HG03196 (cell line): ENCODE data around the gene LMTK3.
A peak's percentile ranks its signal among the peaks of the same experiment; 100 is the strongest.

Experiments
- ATAC-seq: cut with Tn5 transposase; IDR thresholded peaks from one replicate; pipeline ENCODE4 v1.9.1; 2021; ENCODE audit not compliant: unreplicated experiment

Gene LMTK3

DNA sequence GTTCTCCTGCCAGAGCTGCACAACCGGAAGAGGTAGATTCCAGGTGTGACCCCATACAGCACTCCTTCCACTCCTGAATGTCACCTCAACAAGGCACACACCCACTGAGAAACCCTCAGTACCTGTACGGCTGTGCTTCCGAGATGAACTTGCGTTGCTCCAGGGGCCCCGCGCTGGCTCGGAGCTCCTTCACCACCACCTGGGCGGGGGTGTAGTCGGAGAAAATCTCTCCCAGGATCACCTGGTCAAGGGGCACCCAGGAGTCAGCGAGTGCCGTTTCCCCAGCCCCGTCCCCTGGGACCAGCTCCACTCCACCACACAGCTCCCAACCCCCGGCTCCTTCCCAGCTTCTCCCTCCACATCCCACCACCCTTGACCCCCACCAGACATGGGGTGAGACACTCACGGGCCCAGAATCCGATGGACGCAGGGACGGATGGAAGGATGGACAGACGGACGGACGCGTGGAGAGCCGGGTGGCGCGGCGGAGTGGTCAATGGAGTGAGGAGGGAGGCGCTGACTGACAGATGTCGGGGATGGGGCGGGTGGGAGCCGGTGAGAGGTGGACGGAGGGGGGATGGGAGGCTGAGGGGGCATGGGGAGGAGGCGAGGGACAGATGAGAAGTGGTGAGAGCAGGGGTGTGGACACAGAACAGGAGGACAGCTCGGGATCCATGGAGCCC is 2.8 kb downstream of the LMTK3 start:
- no peak for ATAC-seq

DNA sequence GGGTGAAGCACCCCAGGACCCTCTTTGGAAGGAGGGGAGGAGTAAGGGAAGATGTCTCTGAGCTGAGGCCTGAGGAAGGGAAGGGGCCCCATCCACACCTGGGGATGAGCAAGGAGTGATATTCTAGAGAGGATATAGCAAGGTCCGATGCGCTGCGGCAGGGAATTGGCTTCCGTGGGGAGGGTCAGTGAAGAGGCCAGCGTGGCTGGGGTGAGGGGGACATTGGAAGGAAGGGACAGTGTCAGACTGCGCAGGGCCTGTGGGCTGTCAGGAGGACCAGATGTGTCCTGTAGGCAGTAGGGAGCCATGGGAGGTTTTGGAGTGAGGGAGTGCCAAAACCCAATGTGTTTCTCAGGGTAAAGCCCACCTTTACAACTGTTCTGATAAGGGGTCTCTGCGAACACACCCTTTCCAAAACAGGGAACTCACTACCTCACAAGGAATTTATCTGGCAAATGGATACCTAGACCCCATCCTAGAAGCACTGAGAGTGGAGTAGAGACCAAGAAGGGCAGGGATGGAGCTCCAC is 3.7 kb downstream of the LMTK3 start:
- no peak for ATAC-seq

DNA sequence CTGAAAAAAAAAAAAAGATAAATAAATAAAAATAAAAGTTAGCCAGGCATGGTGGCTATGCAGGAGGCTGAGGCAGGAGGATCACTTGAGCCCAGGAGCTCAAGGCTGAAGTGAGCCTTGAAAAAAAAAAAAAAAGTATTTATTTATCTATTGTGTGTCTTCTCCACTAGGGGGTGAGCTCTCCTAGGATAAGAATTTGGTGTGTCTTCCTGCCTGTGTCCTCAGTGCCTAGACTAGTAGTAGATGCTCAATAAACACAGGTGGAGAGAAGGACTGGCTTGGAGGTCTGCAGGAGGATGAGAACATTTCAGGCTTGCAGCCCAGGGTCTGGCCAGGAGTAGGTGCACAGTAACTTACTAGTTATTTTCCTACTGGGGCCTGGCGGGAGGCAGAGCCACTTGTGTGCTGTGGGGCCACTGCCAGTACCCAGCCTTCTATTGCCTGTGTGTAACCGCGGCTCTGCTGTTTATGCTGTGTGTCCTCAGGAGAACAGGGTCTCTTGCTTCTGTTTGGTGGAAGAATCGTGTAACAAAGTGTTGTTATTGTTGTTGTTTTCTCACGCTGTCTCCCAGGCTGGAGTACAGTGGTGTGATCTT is 5.4 kb downstream of the LMTK3 start:
- no peak for ATAC-seq

GRCh38 chr19:48502350-48503018 is 9.2 kb downstream of the LMTK3 start:
- ATAC-seq, result no peak

DNA sequence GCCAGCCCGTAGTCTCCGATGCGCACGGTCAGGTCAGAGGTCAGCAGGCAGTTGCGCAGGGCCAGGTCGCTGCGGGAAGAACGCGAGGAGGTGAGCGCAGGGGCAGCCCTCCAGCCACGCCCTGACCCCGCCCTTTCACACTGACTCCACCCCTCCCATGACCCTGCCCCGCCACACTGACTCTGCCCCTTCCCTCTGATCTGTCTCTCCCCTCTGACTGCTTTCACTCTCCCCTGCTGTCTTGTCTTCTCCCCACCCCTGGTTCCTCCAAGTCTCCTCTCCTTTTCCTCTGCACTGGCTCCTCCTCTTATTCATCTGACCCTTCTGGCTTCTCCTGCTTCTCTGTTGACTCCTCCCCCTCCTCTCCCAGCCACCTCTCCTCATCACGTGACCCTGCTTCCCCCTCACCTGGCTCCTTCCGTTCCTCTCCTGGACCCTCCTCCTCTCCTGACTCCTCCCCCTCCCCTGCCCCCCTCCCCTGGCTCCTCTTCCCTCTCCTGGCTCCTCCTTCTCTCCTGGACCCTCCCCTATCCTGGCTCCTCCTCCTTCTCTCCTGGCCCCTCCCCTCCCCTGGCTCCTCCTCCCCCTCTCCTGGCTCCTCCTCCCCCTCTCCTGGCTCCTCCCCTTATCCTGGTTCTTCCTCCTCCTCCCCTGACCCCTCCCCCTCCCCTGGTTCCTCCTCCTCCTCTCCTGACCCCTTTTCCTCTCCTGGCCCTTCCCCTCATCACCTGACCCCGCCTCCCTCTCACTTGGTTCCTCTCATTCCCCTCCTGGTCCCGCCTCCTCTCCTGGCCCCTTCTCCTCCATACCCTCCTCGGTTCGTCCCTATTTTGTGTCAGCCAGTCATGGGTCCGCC is 9.9 kb downstream of the LMTK3 start:
- ATAC-seq, result no peak

- ATAC-seq, result no peak
Measured at GRCh38 chr19:48500830-48501493, 10.7 kb downstream of the LMTK3 start.

DNA sequence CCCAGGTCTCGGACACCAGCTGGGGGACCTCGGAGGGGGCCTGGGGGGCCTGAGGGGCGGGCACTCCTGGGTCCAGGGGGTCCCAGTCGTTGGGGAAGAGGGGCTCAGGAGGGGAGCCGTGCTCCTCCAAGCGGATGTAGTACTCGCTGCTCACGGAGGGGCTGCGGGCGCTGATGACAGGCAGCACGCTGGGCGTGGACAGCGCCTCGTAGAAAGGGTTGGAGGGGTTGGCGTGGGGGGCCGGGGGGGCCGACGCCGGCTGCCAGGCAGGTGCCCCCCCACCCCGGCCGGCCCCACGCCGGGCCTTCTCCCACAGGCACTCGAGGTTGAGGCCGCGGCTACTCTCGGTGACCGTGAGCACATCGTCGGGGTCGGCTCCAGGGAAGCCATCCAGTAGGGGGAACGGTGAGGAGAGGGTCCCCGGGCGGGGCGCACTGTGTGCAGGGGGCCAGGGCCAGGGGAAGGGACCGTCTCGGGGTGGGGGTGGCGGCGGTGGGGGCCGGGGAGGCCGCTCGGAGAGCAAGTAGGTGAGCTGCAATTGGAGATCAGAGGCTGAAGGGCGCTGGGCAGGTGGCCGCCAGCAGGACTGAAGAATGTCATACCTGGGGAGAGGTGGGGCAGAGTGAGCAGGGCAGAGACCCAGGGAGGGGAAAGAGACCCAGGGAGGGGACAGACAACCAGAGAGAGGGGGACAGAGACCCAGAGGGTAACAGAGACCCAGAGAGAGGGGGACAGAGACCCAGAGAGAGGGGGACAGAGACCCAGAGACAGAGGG is 12.1 kb downstream of the LMTK3 start:
- ATAC-seq, result no peak

GRCh38 chr19:48498595-48499311 is 12.9 kb downstream of the LMTK3 start:
- ATAC-seq, result no peak

GRCh38 chr19:48497728-48498594 is 13.7 kb downstream of the LMTK3 start:
- no peak for ATAC-seq

GRCh38 chr19:48496959-48497727 is 14.5 kb downstream of the LMTK3 start:
- ATAC-seq, result no peak

- no peak for ATAC-seq
Measured at GRCh38 chr19:48495396-48495795, 16.2 kb downstream of the LMTK3 start.

GRCh38 chr19:48493718-48494401 is 17.8 kb downstream of the LMTK3 start:
- ATAC-seq, result peak; percentile 10

DNA sequence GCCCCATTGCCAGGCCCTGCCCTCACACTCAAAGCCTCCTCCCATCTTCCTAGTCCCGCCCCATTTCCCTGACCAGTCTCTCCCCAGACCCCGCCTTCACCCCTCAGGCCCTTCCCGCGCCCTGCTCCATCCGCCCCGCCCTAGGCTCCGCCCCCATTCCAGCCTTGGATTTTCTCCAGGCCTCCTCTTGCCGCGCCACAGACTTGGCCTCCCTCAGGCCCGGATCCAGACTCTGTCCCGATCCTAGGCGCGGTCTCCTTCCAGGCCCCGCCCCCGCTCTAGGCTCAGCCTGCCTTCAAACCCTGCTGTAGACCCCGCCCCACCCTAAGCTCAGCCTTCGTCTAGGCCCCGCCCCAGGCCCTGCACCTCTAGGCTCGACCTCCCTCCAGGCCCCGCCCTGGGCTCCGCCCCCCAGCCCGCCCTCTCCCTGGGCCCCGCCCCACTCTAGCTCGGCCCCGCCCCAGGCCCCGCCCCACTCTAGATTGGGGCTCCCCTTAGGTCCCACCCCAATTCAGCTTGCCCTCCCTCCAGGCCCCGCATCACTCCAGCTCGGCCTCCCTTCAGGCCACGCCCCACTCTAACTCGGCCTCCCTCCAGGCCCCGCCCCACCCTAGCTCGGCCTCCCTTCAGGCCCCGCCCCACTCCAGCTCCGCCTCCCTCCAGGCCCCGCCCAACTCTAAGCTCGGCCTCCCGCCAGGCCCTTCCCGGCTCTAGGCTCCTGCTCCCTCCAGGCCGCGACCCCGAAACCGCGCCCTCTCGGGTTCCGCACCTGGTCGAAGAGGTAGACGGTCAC is 18.5 kb downstream of the LMTK3 start:
- peak; percentile 56 for ATAC-seq

DNA sequence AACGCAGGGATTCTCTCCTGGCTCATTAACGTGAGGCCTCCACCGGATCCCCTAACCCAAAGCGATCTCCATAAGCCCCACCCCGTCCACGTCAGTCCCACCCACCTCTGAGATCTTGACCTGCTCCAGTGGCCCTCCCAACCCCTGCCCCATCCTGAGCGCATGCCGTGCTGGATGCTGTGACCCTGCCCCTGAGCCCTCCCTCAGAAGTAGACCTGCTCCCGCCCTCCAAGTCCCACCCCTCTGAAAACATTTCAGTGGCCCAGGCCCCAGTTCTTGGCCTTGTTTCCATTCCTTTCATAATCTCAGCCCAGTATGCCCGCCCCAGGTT is 19.9 kb downstream of the LMTK3 start:
- ATAC-seq, result no peak

GRCh38 chr19:48490981-48491792 is 20.4 kb downstream of the LMTK3 start:
- ATAC-seq, result no peak
